Measurements from ENCODE around the gene MYL3. TPM values are rescaled to one million over a fixed set of nuclear protein-coding genes. Genes with fewer than 3 reads are reported as not detected.
A peak's percentile ranks its signal among the peaks of the same experiment; 100 is the strongest.

The MYL3 gene
- total and polyA plus RNA-seq, 2 experiments from 2014 or later: not detected

DNA sequence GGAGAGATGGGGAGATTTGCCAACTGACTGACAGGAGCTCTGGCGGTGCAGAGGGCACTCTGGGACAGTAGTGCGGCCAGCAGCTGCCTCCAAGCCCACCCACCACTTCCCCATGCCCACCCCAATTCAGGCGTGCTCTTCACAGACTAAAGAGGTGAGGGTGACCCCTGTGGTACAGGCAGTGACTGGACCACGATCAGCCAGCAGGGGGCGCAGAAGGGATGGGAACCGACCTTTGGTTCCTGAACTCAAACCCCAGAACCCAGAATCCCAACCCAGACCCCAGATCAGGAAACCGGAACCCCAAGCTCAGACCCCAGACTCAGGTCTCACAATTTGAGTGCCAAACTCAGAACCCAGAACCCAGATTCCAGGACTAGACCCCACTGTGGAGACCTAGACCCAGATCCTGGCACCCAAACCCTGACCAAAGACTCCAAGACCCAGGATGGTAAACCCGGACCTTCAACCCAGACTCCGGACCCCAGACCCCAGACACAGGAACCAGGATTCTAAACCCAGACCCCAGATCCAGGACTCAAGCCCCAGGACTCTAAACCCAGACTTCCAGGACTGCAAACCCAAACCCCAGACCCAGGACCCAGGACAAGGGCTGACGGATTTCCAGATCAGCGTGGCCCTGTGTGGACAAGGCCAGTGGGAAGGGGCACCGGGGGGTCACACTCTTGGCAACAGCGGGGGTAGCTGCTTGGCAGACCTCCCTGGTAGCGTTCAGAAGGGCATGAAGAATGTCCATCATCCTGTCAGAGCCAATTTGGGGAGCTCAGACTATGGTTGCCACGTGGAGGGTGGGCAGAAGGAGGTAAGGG, 3.7 kb upstream of the MYL3 start:
- Histone ChIP-seq H3K27ac (ENCODE audit: low read depth) (no peak overlapping the region), H3K36me3 (ENCODE audit: insufficient read depth) (no peaks in the 10 kb centered on the region), H4K20me1 (replicated peaks; ENCODE audit: insufficient read depth) (no peaks in the 10 kb centered on the region), H3F3A (replicated peaks; ENCODE audit: low read depth) (no peaks in the 10 kb centered on the region), H3K4me3 (no peak overlapping the region), H3K9me2 (ENCODE audit: insufficient read depth) (no peaks in the 10 kb centered on the region), H3K79me2 (replicated peaks; ENCODE audit: insufficient read depth) (no peaks in the 10 kb centered on the region), H3K27me3 (ENCODE audit: insufficient read depth) (no peaks in the 10 kb centered on the region), H3K4me1 (ENCODE audit: insufficient read depth) (no peaks in the 10 kb centered on the region), H2AFZ (no peak overlapping the region; the same call in 1 of the 2 replicates), H3K4me2 (no peak overlapping the region)
- H3K27ac Mint-ChIP-seq: no peak overlapping the region
- no peaks in the 10 kb centered on the region for H3K9me3 Mint-ChIP-seq
- H3K36me3 Mint-ChIP-seq (ENCODE audit: low read depth): no peaks in the 10 kb centered on the region
- H3K4me3 Mint-ChIP-seq: no peak overlapping the region
- H3K27me3 Mint-ChIP-seq (ENCODE audit: insufficient read depth, low read depth, poor library complexity): peaks cover 20% of the 10 kb centered on the region
- peaks cover 7% of the 10 kb centered on the region for H3K4me1 Mint-ChIP-seq
- ATAC-seq (peak; percentile 79), DNase-seq (ENCODE audit: low spot score) (peak; percentile 89)
- no peak for TF ChIP-seq ZNF331 (CRISPR knock-in tag; IDR thresholded peaks at IDR 0.05; ENCODE audit: low read depth)
- peak; percentile 80 to 97 for TF ChIP-seq CTCF (conservative IDR thresholded peaks at IDR 0.05; ENCODE audit: low read depth in 2 of 2)

GRCh38 chr3:46866032-46866595, 2.9 kb upstream of the MYL3 start:
- Mint-ChIP-seq H3K9me3 (no peaks in the 10 kb centered on the region), H3K27me3 (ENCODE audit: insufficient read depth, low read depth, poor library complexity) (peaks cover 14% of the 10 kb centered on the region), H3K4me1 (peaks cover 7% of the 10 kb centered on the region), H3K36me3 (ENCODE audit: low read depth) (no peaks in the 10 kb centered on the region), H3K4me3 (no peak overlapping the region), H3K27ac (no peak overlapping the region)
- no peaks in the 10 kb centered on the region for H3K9me2 ChIP-seq (ENCODE audit: insufficient read depth)
- H3K4me1 ChIP-seq (ENCODE audit: insufficient read depth): no peaks in the 10 kb centered on the region
- ATAC-seq (no peak), DNase-seq (ENCODE audit: low spot score) (no peak)
- no peaks in the 10 kb centered on the region for H3K27me3 ChIP-seq (ENCODE audit: insufficient read depth)
- no peak overlapping the region for H2AFZ ChIP-seq
- no peaks in the 10 kb centered on the region for H3F3A ChIP-seq (replicated peaks; ENCODE audit: low read depth)
- H3K27ac ChIP-seq (ENCODE audit: low read depth): no peak overlapping the region
- H3K4me2 ChIP-seq: no peak overlapping the region
- H3K36me3 ChIP-seq (ENCODE audit: insufficient read depth): no peaks in the 10 kb centered on the region
- no peaks in the 10 kb centered on the region for H4K20me1 ChIP-seq (replicated peaks; ENCODE audit: insufficient read depth)
- no peak overlapping the region for H3K4me3 ChIP-seq
- no peaks in the 10 kb centered on the region for H3K79me2 ChIP-seq (replicated peaks; ENCODE audit: insufficient read depth)
- TF ChIP-seq STAT1 (IDR thresholded peaks at IDR 0.05; ENCODE audit: unreplicated experiment) (no peak), NANOG (IDR thresholded peaks at IDR 0.05; ENCODE audit: borderline replicate concordance) (no peak), REST (IDR thresholded peaks at IDR 0.05; ENCODE audit: unreplicated experiment) (no peak), CTCF (conservative IDR thresholded peaks at IDR 0.05; ENCODE audit: low read depth in 2 of 2) (no peak), ZNF331 (CRISPR knock-in tag; IDR thresholded peaks at IDR 0.05; ENCODE audit: low read depth) (no peak), ZNF114 (CRISPR knock-in tag; IDR thresholded peaks at IDR 0.05) (no peak), POLR2AphosphoS5 (IDR thresholded peaks at IDR 0.05; ENCODE audit: low read depth) (no peak)
- TF ChIP-seq, protein P1, sequence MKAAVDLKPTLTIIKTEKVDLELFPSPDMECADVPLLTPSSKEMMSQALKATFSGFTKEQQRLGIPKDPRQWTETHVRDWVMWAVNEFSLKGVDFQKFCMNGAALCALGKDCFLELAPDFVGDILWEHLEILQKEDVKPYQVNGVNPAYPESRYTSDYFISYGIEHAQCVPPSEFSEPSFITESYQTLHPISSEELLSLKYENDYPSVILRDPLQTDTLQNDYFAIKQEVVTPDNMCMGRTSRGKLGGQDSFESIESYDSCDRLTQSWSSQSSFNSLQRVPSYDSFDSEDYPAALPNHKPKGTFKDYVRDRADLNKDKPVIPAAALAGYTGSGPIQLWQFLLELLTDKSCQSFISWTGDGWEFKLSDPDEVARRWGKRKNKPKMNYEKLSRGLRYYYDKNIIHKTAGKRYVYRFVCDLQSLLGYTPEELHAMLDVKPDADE (IDR thresholded peaks at IDR 0.05): no peak
